ENCODE data around the gene ITPR1.

DNA sequence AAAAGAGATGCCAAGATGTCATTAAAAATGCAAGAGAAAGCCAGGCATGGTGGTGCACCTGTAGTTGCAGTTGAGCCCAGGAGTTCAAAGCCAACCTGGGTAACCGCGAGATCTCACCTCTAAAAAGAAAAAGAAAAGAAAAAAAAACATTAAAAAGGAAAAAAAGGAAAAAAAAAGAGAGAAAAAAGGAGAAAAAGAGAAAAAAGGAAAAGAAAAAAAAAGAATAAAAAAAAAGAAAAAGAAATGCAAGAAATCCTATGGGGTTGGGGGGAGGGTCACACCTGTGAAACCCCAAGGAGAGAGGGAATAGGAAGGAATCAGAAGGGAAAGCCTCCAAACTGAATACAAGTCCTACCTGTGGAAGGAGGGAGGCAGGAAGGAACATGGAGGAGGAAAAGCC, 20.8 kb upstream of the ITPR1 start:
- TF ChIP-seq SIN3A (IDR thresholded peaks at IDR 0.05; ENCODE audit: borderline replicate concordance, insufficient read depth, low read length) (no peak), POLR2AphosphoS5 (IDR thresholded peaks at IDR 0.05; ENCODE audit: low read depth, low read length) (no peak), TAF1 (IDR thresholded peaks at IDR 0.05; ENCODE audit: borderline replicate concordance, insufficient read depth, low read length) (no peak), FOXP2 (optimal IDR thresholded peaks at IDR 0.05; ENCODE audit: borderline replicate concordance, extremely low read depth, extremely low read length, insufficient read depth) (no peak)
- TF ChIP-seq, protein P1, sequence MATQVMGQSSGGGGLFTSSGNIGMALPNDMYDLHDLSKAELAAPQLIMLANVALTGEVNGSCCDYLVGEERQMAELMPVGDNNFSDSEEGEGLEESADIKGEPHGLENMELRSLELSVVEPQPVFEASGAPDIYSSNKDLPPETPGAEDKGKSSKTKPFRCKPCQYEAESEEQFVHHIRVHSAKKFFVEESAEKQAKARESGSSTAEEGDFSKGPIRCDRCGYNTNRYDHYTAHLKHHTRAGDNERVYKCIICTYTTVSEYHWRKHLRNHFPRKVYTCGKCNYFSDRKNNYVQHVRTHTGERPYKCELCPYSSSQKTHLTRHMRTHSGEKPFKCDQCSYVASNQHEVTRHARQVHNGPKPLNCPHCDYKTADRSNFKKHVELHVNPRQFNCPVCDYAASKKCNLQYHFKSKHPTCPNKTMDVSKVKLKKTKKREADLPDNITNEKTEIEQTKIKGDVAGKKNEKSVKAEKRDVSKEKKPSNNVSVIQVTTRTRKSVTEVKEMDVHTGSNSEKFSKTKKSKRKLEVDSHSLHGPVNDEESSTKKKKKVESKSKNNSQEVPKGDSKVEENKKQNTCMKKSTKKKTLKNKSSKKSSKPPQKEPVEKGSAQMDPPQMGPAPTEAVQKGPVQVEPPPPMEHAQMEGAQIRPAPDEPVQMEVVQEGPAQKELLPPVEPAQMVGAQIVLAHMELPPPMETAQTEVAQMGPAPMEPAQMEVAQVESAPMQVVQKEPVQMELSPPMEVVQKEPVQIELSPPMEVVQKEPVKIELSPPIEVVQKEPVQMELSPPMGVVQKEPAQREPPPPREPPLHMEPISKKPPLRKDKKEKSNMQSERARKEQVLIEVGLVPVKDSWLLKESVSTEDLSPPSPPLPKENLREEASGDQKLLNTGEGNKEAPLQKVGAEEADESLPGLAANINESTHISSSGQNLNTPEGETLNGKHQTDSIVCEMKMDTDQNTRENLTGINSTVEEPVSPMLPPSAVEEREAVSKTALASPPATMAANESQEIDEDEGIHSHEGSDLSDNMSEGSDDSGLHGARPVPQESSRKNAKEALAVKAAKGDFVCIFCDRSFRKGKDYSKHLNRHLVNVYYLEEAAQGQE (IDR thresholded peaks at IDR 0.05; ENCODE audit: insufficient read depth in 1 of 2, low read depth in 2 of 2, low read length in 2 of 2): no peak

Data from PFSK-1 (cell line).